ENCODE data around the gene TRPV2.
"Not testable (repeated sequence)": the region's sequence is repeated elsewhere in the genome, so short reads cannot be mapped to it uniquely, and the experiment has no call there.

TRPV2 gene

DNA sequence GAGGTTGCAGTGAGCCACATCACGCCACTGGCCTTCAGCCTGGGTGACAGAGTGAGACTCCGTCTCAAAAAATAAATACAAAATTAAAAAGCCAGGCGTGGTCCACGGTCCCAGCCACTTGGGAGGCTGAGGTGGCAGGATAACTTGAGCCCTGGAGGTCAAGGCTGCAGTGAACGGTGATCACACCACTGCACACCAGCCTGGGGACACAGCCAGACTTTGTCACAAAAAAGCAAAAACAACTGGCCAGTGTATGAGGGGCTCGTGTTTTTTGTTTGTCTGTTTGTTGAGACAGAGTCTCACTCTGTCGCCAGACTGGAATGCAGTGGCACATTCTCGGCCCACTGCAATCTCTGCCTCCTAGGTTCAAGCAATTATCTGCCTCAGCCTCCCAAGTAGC, 35.7 kb upstream of the TRPV2 start:
- TF ChIP-seq, protein P1, sequence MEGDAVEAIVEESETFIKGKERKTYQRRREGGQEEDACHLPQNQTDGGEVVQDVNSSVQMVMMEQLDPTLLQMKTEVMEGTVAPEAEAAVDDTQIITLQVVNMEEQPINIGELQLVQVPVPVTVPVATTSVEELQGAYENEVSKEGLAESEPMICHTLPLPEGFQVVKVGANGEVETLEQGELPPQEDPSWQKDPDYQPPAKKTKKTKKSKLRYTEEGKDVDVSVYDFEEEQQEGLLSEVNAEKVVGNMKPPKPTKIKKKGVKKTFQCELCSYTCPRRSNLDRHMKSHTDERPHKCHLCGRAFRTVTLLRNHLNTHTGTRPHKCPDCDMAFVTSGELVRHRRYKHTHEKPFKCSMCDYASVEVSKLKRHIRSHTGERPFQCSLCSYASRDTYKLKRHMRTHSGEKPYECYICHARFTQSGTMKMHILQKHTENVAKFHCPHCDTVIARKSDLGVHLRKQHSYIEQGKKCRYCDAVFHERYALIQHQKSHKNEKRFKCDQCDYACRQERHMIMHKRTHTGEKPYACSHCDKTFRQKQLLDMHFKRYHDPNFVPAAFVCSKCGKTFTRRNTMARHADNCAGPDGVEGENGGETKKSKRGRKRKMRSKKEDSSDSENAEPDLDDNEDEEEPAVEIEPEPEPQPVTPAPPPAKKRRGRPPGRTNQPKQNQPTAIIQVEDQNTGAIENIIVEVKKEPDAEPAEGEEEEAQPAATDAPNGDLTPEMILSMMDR (IDR thresholded peaks at IDR 0.05; ENCODE audit: borderline replicate concordance, control extremely low read depth, extremely low read depth, insufficient read depth, missing control alignments): no peak
- in situ Hi-C loops (cut with MboI; ENCODE audit: low sequenced_read_pairs, unreplicated experiment): no loop called here
- DNase-seq (ENCODE audit: low spot score): no peak

DNA sequence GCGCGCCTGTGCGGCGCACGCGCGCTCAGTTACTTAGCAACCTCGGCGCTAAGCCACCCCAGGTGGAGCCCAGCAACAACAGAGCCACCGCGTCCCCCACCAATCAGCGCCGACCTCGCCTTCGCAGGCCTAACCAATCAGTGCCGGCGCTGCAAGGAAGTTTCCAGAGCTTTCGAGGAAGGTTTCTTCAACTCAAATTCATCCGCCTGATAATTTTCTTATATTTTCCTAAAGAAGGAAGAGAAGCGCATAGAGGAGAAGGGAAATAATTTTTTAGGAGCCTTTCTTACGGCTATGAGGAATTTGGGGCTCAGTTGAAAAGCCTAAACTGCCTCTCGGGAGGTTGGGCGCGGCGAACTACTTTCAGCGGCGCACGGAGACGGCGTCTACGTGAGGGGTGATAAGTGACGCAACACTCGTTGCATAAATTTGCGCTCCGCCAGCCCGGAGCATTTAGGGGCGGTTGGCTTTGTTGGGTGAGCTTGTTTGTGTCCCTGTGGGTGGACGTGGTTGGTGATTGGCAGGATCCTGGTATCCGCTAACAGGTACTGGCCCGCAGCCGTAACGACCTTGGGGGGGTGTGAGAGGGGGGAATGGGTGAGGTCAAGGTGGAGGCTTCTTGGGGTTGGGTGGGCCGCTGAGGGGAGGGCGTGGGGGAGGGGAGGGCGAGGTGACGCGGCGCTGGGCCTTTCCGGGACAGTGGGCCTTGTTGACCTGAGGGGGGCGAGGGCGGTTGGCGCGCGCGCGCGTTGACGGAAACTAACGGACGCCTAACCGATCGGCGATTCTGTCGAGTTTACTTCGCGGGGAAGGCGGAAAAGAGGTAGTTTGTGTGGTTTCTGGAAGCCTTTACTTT, 34.5 kb upstream of the TRPV2 start, which contains the start of gene UBB:
Gene UBB (plus strand): TSS at position 452 of the 856 bp plus-strand sequence. CDS start 817 bp downstream, outside the sequence.
- in situ Hi-C loops (cut with MboI; ENCODE audit: low sequenced_read_pairs, unreplicated experiment): no loop called here
- DNase-seq (ENCODE audit: low spot score): peak; percentile 94
- TF ChIP-seq, protein P1 (IDR thresholded peaks at IDR 0.05; ENCODE audit: borderline replicate concordance, control extremely low read depth, extremely low read depth, insufficient read depth, missing control alignments): peak; percentile 16

DNA sequence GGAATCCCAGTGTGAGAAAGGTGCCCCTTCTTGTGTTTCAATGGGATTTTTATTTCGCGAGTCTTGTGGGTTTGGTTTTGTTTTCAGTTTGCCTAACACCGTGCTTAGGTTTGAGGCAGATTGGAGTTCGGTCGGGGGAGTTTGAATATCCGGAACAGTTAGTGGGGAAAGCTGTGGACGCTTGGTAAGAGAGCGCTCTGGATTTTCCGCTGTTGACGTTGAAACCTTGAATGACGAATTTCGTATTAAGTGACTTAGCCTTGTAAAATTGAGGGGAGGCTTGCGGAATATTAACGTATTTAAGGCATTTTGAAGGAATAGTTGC, 33.9 kb upstream of the TRPV2 start:
- in situ Hi-C loops (cut with MboI; ENCODE audit: low sequenced_read_pairs, unreplicated experiment): no loop called here
- DNase-seq (ENCODE audit: low spot score): no peak
- TF ChIP-seq, protein P1 (IDR thresholded peaks at IDR 0.05; ENCODE audit: borderline replicate concordance, control extremely low read depth, extremely low read depth, insufficient read depth, missing control alignments): no peak

DNA sequence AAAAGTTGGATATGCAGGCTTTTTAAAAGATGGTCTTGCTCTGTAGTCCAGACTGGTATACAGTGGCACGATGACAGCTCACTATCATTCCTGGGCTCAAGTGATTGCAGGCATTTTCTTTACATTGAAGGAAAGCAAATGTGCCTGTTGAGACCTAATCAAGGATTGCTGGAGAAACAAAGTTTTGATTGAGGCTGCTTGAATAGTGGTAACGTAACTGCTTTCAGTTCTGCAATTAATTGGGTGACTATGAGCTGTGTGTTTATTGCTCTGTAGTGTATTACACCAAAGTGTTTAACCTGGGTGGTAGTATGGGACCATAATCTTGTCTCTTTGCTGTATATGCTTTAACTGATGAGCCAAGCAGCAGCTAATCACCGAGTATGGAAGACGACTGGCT, 32.2 kb upstream of the TRPV2 start:
- no peak for DNase-seq (ENCODE audit: low spot score)
- in situ Hi-C loops (cut with MboI; ENCODE audit: low sequenced_read_pairs, unreplicated experiment): no loop called here
- TF ChIP-seq, protein P1 (IDR thresholded peaks at IDR 0.05; ENCODE audit: borderline replicate concordance, control extremely low read depth, extremely low read depth, insufficient read depth, missing control alignments): no peak

DNA sequence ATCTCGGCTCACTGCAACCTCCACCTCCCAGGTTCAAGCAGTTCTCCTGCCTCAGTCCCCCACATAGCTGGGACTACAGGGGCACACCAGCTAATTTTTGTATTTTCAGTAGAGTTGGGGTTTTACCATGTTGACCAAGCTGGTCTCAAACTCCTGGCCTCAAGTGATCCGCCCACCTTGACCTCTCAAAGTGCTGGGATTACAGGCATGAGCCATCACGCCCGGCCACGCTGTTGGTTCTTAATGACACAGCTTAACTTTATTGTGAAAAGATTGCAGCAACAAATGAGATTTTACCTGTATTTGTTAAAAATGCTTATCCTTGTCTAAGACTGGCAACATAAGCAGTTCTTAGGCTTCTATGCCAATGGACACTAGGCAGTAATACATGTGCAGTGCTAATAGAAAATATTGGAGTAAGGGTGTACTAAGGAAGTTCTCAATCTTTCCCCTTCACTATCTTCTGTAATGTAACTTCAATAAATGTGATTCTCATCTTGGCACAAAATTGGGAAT, 31.5 kb upstream of the TRPV2 start:
- DNase-seq (ENCODE audit: low spot score): no peak
- in situ Hi-C loops (cut with MboI; ENCODE audit: low sequenced_read_pairs, unreplicated experiment): no loop called here
- TF ChIP-seq, protein P1 (IDR thresholded peaks at IDR 0.05; ENCODE audit: borderline replicate concordance, control extremely low read depth, extremely low read depth, insufficient read depth, missing control alignments): no peak

DNA sequence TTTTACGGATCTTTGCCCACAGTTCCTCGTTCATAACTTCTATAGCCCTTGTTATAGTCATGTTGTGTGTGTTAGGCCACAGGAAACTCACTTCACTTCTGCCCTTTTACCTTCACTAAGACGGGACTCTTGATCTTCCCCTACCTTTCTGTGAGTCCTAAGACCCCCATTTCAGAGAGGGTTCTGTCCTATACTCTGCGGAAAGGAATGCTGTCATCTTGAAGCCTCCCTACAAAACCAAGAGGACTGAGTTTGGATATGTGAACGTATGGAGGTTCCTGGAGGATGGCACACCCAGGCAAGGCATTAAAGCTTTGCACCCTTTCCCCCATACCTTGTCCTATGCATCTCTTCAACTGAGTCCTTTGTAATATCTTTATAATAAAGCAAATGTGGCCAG, 30.8 kb upstream of the TRPV2 start:
- no peak for DNase-seq (ENCODE audit: low spot score)
- TF ChIP-seq, protein P1 (IDR thresholded peaks at IDR 0.05; ENCODE audit: borderline replicate concordance, control extremely low read depth, extremely low read depth, insufficient read depth, missing control alignments): no peak
- in situ Hi-C loops (cut with MboI; ENCODE audit: low sequenced_read_pairs, unreplicated experiment): no loop called here

DNA sequence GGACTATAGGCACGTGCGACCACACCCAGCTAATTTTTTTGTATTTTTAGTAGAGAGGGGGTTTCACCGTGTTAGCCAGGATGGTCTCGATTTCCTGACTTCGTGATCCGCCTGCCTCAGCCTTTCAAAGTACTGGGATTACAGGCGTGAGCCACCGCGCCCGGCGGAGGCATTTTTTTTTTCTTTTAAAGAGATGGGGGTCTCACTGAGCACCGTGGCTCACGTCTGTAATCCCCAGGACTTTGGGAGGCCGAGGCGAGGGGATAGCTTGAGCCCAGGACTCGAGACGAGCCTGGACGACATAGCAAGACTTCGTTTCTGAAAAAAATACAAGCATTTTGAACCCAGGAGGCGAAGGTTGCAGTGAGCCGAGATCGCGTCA, 29.3 kb upstream of the TRPV2 start:
- in situ Hi-C loops (cut with MboI; ENCODE audit: low sequenced_read_pairs, unreplicated experiment); DNase-seq (ENCODE audit: low spot score): not testable (repeated sequence)
